Cardiac atrium fibroblast (primary cell): ENCODE data around the gene NYNRIN. TPM values are rescaled to one million over a fixed set of nuclear protein-coding genes. Genes with fewer than 3 reads are reported as not detected.

Experiments
- total RNA-seq: library from RNA; depleted of rRNA; stranded (reverse); fragments of >200 nt; gene quantifications from 2 replicates; pipeline ENCODE4 v1.2.3, GENCODE V29; 2015

NYNRIN gene
- 6.3 and 11.7 TPM in 2 replicates for total RNA-seq

GRCh38 chr14:24398653-24399446 is at the start of gene NYNRIN:
Gene NYNRIN, plus strand, starts transcription at chr14:24399003. Its CDS starts 244 bp downstream, at chr14:24399247.

GRCh38 chr14:24367514-24368211 is 31.1 kb upstream of the NYNRIN start, which contains the start of gene NFATC4:
Gene NFATC4, plus strand, starts transcription at chr14:24368184. Its CDS starts 157 bp downstream, at chr14:24368341.

GRCh38 chr14:24429395-24430142 is 30.8 kb downstream of the NYNRIN start, which contains the start of the genes CBLN3 and KHNYN:
Gene CBLN3, minus strand, starts transcription at chr14:24429668. Its CDS starts 614 bp downstream, at chr14:24429054.
Gene KHNYN, plus strand, starts transcription at chr14:24429954. Its CDS starts 777 bp downstream, at chr14:24430731.

GRCh38 chr14:24442240-24443052 is 43.6 kb downstream of the NYNRIN start, which contains the start of gene SDR39U1:
Gene SDR39U1, minus strand, starts transcription at chr14:24442776. Its CDS starts 7 bp downstream, at chr14:24442769.

Other genes starting within 250 kb of the NYNRIN start
- gene IRF9, start 237.7 kb upstream of the NYNRIN start, total RNA-seq = 34.2 and 65.2 TPM in 2 replicates
- 2.9 TPM in 1 of 2 replicates, not detected in the other for gene REC8, start 226.9 kb upstream of the NYNRIN start, total RNA-seq
- gene IPO4, start 210.2 kb upstream of the NYNRIN start, total RNA-seq = 24.2 and 39.0 TPM in 2 replicates
- gene TM9SF1, start 203.6 kb upstream of the NYNRIN start, total RNA-seq = 71.5 and 84.7 TPM in 2 replicates
- not detected in 2 replicates for gene TSSK4, start 193.3 kb upstream of the NYNRIN start, total RNA-seq
- 34.7 TPM in 2 replicates for gene CHMP4A, start 185.5 kb upstream of the NYNRIN start, total RNA-seq
- gene MDP1, start 182.9 kb upstream of the NYNRIN start, total RNA-seq = 6.7 and 9.2 TPM in 2 replicates
- gene NEDD8, start 166.6 kb upstream of the NYNRIN start, total RNA-seq = 140 and 176 TPM in 2 replicates
- gene GMPR2, start 166.1 kb upstream of the NYNRIN start, total RNA-seq = 41.7 and 96.7 TPM in 2 replicates
- 42.1 and 42.6 TPM in 2 replicates for gene TINF2, start 156.4 kb upstream of the NYNRIN start, total RNA-seq
- 0.16 and 0.72 TPM in 2 replicates for gene TGM1, start 135.8 kb upstream of the NYNRIN start, total RNA-seq
- gene RABGGTA, start 127.4 kb upstream of the NYNRIN start, total RNA-seq = 25.9 and 39.9 TPM in 2 replicates
- gene DHRS1, start 99.2 kb upstream of the NYNRIN start, total RNA-seq = 11.3 and 19.0 TPM in 2 replicates
- 12.6 and 13.9 TPM in 2 replicates for gene NOP9, start 99.2 kb upstream of the NYNRIN start, total RNA-seq
- gene CIDEB, start 91.0 kb upstream of the NYNRIN start, total RNA-seq = 0.18 and 2.8 TPM in 2 replicates
- gene LTB4R2, start 88.9 kb upstream of the NYNRIN start, total RNA-seq = 1.4 and 2.1 TPM in 2 replicates
- gene LTB4R, start 87.5 kb upstream of the NYNRIN start, total RNA-seq = 3.6 and 6.3 TPM in 2 replicates
- 1.8 and 2.3 TPM in 2 replicates for gene ADCY4, start 63.9 kb upstream of the NYNRIN start, total RNA-seq
- gene RIPK3, start 59.0 kb upstream of the NYNRIN start, total RNA-seq = 0.36 TPM in 1 of 2 replicates, not detected in the other
- gene NFATC4, start 30.8 kb upstream of the NYNRIN start, total RNA-seq = 40.0 and 41.9 TPM in 2 replicates
- 2.8 and 3.4 TPM in 2 replicates for gene CBLN3, start 30.7 kb downstream of the NYNRIN start, total RNA-seq
- 30.3 and 36.6 TPM in 2 replicates for gene KHNYN, start 31.0 kb downstream of the NYNRIN start, total RNA-seq
- gene SDR39U1, start 43.8 kb downstream of the NYNRIN start, total RNA-seq = 14.1 and 24.2 TPM in 2 replicates
- not detected in 2 replicates for gene CMA1, start 109.3 kb downstream of the NYNRIN start, total RNA-seq
- gene CTSG, start 177.2 kb downstream of the NYNRIN start, total RNA-seq = not detected in 2 replicates
- gene GZMH, start 210.7 kb downstream of the NYNRIN start, total RNA-seq = not detected in 2 replicates
- gene GZMB, start 235.2 kb downstream of the NYNRIN start, total RNA-seq = not detected in 2 replicates